SKM-1 (cell line): Measurements from ENCODE around the gene KIF6.
"Not testable (repeated sequence)": the region's sequence is repeated elsewhere in the genome, so short reads cannot be mapped to it uniquely, and the experiment has no call there.

Experiments
- DNase-seq: peaks from one replicate; lab custom pipeline; 2025; ENCODE audit not compliant: unreplicated experiment; lab: John Stamatoyannopoulos, UW

KIF6 gene

DNA sequence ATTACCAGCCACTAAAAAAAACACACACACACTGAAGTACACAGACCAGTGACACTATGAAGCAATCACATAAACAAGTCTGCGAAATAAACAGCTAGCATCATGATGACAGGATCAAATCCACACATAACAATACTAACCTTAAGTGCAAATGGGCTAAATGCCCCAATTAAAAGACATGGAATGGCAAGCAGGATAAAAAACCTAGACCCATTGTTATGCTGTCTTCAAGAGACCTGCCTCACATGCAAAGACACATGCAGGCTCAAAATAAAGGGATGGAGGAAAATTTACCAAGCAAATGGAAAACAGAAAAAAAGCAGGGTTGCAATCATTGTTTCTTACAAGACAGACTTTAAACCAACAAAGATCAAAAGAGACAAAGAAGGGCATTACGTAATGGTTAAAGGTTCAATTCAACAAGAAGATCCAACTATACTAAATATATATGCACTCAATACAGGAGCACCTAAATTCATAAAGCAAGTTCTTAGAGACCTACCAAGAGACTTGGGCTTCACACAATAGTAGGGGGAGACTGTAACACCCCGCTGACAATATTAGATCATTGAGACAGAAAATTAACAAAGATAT, 222.7 kb downstream of the KIF6 start:
- DNase-seq, result not testable (repeated sequence)

DNA sequence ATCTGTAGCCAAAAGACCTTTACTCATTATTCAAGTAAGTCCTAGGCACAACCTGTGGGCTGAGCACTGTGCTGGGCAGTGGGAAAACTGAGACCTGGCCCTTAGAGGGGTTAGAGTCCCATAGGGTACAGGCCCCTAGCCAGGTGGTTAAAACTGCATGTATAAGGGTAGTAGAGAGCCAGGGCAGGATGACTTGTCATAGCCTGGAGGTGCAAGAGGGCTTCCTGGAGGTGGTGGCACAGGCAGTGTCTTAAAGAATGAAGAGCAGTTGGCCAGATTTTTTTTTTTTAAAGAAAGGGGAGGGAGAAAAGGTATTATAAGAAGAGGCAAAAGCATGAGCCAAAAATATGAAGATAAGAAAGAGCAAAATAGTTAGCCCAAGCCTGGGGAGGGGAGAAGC, 226.2 kb downstream of the KIF6 start:
- DNase-seq, result no peak

DNA sequence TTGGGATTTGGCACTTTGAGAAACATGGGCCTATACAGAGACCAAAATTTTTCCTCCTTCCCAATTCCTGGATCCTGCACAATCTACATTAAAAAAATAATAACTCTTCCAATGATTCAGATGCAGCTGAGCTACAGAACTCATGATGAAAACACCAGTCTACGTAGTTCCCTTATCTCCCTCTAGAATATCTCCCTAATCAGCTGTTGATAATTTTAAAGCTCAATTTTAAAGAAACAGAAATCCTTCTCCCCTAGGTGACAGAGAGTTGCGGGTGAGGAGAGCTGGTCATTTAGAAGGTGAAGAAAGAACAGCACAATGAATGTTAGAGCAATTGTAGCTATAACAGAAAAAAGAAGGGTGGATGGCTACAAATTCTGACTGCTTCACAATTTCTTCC, 227.1 kb downstream of the KIF6 start:
- no peak for DNase-seq

DNA sequence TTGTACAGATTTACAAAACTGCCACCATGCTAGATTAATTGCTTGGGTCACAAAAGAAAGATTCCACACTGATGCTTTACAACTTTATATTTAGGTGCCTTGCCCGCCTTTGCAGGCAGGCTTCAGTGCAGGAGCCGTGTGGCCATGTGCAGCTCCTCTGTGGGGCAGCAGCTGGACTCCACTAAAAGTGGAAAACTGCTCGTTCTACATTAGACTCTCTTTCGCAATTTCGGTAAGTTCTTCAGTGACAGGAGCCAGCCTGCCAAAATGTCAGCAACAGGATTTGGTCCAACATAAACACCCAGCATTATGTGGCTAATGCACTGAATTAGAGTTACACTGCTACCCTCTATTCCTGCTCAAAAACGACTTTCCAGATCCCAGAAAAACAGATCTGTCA, 228.3 kb downstream of the KIF6 start:
- DNase-seq, result no peak

DNA sequence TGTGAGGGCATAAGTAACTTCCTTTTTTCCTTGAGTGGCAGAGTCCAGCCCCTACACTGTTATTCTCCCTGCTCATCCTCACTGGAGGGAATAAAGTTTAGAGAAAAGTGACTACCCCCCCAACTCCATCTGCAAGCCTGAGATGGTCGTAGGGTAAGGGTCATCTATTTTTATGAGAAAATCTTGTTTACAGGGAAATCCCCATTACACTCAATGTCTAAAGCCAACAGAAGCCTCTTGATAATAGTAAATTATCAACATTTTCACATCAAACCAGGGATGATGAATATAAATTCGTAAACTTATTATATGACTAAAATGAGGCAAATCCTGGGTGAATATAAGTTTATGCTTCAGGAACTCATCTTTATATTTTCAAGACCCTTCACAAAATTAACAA, 228.8 kb downstream of the KIF6 start:
- no peak for DNase-seq

DNA sequence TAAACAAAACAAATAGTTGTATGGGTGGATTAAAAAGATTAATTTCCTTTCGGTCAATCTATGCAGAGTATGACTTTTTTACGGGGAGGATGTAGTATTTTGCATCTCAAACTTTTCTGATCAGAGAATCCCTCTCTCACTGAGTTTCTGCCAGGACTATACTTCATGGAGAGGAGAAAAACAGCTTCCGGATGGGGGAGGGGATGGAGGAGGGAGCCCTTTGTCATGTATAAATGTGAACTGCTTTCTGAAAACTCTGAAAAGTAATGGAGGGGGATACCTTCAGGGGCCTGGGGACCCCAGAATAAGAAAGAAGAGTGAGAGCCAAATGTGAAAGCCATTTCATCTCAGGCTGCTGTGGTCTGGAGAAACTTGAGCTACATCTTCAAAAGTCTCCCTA, 229.6 kb downstream of the KIF6 start:
- no peak for DNase-seq

DNA sequence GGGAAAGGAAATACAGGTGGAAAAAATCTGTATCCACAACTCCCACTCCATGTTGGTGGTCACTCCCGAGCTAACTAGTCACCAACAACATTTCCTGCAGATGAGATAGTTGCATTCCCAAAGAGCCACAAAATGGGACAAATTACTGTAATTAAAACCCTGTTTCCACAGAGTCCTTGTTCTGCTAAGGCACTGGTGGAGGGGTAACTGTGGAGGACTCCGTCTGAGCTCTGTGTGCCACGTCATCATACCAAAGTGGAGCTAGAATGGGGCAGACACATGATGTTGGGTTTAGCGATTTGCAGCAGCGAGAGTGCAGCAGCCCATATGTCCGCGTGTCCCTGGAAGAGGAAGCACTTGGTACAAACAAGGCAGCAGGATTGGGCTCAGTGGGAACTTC, 230.2 kb downstream of the KIF6 start:
- no peak for DNase-seq

DNA sequence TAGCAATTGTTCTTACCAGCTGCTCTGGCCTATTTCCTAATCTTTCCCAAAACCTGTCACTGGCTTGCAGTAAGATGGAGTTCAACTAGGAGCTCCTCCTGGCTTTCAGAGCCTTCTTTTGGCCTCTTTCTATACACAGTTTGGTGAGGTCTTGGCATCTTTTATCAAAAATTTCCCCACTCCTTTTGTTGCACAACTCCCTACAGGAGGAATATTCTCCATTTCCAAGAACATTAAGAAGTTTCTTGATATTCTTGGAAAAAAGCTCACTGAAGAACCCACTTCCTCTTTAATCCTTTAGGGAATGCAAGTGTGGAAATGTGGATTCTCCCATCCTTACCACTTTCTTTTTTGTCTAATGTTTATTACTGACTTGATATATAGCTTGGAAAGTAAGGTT, 231.4 kb downstream of the KIF6 start:
- no peak for DNase-seq

DNA sequence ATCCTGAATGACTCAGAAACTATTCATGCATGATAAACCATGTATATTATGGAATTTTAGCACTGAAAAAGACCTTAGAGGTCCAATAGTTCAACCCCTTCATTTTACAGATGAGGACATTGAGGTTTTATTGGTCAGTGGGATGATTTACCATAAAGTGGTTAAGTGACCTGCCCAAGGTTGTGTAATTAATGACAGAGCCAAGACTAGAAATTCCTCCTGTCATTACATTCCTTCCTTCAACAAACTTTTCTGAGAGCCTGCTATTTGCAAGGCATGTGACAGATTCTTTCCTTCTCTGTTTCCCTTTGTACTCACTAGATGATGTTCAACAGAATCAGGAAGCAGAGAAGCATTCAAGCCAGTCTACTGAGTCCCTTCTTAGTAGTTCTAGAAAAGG, 232.0 kb downstream of the KIF6 start:
- DNase-seq, result no peak

DNA sequence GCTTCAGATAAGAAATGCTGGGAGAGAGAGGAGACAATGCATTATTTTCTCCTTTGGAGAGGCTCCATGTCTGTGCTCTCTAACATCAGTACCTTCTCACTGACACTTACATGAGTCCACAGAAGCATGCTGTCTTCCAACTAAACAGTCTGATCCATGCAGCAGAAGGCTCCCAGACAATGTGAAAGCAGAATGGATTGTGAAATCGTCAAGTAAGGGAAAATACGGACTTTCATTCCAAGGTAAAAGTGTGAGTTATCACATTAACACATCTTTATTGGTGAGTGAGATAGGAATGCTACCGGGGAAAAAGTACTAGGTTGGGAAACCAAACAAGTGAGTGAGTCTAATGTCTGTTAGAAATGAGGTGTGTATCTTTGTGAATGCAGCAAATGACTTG, 235.1 kb downstream of the KIF6 start:
- no peak for DNase-seq

DNA sequence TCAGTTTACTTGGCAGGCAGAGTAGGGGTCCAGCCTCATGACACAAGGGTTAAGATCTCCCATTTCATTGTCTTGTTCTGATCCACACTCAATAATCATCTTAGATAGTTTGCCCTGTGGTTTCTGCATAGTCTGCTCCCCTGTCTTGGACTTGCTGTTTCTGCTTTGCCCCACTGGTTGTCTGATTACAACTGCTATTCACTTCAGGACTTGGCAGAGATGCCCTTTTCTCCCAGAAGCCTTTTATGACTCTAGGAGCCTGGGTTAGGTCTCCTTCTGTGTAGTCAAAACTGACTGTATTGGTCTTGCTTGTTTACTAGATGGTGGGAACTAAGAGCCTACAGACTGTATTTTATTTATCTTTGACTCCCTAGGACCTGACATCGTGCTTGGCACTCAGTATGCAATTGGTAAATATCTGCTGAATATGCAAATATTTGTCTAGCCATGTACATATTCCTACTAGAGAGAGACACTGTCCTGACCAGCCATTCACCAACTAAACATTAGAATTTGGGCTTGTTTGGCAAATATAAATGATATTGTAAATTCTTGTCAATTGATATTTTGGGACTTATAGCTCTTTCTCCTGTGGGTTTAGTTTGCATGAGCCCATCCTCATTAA, 236.8 kb downstream of the KIF6 start:
- DNase-seq, result no peak

DNA sequence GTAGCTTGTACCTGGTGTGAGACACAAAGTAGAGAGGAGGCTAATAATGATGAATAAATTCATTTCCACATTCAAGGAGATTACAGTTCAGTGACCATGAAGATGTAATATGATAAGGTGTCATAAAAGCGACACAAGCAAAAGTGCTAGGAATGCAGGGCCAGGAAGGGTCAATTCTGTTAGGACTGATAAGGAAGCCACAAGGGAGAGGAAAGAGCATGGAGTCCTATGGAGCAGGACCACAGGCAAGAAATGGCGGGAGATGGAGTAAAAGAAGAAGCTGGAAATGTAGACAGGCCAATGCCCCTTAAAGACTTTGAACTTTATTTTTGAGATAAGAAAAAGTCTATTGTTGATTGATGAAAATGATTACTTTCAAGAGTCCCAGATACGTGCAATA, 240.9 kb downstream of the KIF6 start:
- no peak for DNase-seq

DNA sequence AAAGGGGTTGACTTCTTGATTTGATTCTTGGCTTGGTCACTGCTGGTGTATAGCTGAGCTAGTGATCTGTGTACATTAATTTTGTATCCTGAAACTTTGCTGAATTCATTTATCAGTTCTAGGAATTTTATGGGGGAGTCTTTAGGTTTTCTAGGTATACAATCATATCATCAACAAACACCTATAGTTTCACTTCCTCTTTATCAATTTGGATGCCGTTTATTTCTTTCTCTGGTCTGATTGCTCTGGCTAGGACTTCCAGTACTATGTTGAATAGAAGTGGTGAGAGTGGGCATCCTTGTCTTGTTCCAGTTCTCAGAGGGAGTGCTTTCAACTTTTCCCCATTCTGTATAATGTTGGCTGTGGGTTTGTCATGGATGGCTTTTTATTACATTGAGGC, 245.4 kb downstream of the KIF6 start:
- DNase-seq, result not testable (repeated sequence)

DNA sequence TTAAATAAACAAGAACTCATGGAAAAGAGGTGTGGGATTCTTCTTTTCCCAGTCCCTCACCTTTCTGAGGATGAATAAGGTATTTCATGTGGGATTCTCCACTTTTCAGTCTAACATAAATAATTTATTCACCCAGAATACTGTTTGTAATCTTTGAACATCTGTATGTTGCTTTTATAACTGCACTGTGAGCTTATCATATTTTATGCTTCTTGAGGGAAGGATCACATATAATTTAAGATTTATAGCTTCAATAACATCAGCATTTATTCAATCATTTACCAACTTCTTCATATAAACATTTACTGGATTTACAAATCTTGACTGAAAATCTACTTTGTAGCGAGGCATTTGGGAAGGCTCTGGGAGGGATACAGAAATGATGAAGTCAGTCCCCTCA, 248.5 kb downstream of the KIF6 start:
- DNase-seq, result no peak

DNA sequence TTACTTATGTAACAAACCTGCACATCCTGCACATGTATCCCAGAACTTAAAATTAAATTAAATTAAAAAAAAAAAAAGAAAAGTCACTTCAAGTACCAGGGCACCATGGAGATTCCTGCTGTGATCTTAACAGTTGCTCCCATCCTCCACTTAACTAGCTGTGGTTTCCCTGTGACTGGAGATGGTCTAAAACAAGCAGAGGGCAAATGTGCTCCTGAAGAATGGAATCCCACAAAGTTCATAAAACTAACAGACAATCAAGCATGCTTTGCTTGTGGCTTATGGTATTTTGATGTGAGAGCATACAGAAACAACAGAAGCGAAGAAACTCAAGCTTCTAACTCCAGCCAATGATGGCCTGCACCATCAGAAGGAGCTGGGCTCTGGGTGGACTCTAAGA, 249.1 kb downstream of the KIF6 start:
- DNase-seq, result no peak

DNA sequence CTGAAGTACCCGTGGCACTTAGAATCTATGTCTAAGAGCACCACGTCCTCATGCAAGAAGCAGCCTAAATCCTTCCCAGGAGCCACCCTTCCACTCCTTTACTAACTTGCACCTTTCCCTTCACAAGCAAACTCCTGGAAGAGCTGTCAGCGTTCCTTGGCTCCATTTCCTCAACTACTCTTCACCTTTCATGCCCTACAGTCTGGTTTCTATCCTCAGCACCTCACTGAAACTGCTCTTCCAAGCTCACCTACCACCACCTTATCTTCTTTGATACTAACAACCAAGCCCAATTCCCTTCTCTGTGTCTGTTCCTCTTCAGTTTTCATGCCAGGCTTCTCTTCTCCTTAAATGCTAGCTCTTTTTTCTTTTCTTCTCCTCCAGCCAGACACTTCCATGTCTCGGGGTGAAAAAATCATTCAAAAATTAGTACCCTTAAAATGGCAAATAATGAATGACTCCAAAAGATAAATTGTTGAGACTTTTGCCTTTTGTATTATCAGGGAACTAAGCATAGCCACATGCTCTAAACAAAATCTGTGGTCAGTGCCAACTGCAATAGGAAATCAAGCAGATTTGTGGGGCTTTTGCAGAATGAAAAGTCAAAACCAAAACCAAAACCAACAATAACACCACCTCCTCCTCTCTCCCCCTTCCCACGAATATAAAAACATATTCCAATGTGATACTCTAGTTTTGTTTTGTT, 253.1 kb downstream of the KIF6 start:
- DNase-seq, result no peak

DNA sequence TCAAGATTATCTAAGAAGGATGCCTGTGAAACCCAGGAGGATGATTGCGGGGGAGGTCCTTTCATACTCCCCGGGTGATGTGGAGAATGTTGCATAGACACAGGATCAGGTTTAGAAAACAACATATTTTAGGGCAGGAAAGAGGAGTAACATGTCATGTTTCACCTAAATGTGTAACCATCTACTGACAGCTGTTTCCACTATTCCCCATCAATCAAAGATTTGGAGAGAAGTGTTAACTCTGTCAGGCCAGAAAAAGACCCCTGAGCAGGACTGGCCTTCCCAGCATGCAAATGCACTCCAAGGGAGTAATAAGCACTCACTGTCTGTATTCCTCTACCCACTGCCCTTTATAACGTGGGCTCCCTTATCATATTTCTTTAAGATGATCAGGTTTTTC, 254.7 kb downstream of the KIF6 start:
- no peak for DNase-seq

DNA sequence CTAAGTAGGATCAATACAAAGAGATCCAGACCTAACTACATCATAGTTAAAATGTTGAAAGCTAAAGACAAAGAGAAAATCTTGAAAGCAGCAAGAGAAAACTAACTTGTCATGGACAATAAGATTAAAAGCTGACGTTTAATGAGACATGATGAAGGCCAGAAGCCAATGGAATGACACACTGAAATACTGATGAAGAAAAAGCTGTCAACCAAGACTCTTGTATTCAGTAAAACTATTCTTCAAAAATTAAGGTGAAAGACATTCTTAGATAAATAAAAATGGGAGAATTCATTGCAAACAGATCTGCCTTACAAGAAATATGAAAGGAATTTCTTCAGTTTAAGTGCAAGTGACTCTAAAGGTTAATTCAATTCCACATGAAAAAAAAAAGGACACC, 256.8 kb downstream of the KIF6 start:
- no peak for DNase-seq

DNA sequence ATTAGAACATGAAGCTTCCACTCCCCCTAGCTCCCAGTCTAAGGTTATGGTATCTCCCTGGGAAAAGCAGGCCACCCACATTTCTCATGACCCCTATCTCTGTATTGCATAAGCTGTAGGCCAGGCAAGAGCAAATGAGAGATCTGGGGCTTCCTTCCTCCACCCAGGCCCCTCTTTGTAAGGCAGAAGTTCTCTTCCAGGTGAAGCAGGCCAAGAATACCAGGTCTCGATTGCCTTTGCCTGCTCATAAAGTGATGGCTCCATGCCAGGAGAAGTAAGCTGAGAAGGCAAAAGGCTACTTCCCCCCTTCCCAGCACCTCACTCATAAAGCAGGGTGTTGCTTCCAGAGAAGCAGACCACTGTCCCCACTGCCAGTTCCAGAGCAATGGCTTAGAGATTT, 258.6 kb downstream of the KIF6 start:
- no peak for DNase-seq

DNA sequence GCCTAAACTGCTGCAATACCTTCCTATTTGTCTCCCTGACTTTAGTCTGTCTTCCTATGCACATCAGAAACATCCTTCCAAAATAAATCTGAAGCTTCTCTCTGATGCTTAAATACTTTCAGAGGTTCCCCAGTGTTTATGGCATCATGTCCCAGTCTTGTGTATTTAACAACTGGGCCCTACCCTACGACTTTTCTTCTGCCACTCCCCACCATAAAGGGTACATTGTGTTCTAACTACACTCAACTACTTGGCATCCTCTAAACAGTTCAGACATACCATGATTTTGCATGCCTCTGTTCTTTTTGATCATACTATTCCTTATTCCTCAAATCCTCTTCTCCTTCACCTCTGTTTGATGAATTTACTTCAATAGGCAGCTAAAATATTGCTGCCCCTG, 259.7 kb downstream of the KIF6 start:
- no peak for DNase-seq

DNA sequence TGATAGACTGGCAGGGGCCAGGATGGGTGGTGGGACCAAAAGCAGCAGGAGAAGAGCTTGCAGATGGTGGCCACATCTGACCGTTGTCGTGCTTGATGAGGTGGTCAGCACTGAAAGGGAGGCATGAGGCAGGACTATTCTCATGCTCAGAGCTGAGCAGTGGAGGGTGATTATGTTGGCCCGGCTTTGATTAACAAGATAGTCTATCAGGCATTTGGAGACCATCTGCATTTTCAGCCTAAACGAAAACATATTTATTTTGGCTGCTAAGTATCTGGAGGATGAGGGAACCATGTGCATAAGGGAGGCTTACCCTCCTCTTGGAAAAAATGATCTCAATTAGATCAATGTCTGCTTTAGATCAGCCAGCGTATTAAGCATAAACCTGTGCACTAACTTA, 261.1 kb downstream of the KIF6 start:
- DNase-seq, result no peak

DNA sequence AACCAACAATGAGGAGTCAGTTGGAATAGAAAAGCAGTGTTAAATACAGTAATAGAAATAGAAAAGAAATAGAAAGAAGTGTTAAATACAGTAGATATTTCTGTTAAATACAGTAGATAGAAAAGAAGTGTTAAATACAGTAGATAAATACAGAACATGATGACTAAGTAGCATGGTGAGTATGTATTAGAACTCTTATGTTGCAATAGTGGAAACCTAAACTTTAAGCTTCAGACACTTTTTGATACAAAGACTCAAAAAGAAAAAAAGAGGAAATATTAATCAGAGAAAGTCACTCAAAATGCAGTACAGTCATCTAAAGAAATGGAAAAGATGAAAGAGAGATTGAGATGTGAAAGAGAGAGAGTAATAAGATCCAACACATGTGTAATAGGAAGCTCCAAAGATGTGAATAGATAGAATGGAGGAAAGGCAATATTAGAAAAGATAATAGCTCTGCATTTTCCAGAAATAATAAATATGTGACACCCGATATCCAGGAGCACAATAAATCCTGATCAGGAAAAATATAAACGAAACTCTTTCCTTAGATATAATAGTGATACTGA, 271.2 kb downstream of the KIF6 start:
- DNase-seq, result no peak
